Ishikawa (cell line): ENCODE data around the gene PTPRN2.

Experiments used
- CEBPB ChIP-seq: IDR thresholded peaks from 2 replicates; pipeline ENCODE4 v1.6.1; 2012
- CREB1 ChIP-seq: IDR thresholded peaks from 2 replicates; pipeline ENCODE4 v1.6.1; 2012; ENCODE audit warnings: low read depth
- NFIC ChIP-seq: IDR thresholded peaks from 2 replicates; pipeline ENCODE4 v1.6.1; 2012
- RAD21 ChIP-seq: IDR thresholded peaks from 2 replicates; pipeline ENCODE4 v1.6.1; 2012; ENCODE audit warnings: low read depth
- REST ChIP-seq: IDR thresholded peaks from 2 replicates; pipeline ENCODE4 v1.6.1; 2012; ENCODE audit warnings: low read depth, mild to moderate bottlenecking
- TAF1 ChIP-seq: IDR thresholded peaks from 2 replicates; pipeline ENCODE4 v1.6.1; 2012; ENCODE audit warnings: low read depth, mild to moderate bottlenecking
- YY1 ChIP-seq: IDR thresholded peaks from 2 replicates; pipeline ENCODE4 v1.6.1; 2012; ENCODE audit warnings: low read depth
- TF ChIP-seq, protein P1 (sequence below): IDR thresholded peaks from 2 replicates; pipeline ENCODE4 v1.6.1; 2012

DNA sequence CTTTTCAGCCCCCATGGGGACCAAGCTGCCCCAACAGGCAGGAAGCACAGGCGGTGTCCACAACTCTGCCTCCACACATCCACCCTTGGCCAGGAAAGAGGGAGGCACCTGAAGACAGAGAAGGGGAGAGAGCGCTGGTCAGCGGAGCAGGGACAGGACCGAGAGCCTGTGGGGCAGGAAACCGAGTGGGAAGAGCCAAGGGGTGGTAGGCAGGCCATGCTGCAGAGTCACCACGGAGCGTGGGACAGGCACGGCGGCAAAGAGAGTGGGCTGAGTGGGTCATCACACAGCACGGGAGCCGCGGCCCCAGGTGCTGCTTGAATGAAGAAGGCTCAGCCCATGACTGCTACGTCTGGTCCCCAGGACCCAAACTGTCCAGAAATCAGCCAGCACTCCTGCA is 109.8 kb downstream of the PTPRN2 start:
- TF ChIP-seq, protein P1, sequence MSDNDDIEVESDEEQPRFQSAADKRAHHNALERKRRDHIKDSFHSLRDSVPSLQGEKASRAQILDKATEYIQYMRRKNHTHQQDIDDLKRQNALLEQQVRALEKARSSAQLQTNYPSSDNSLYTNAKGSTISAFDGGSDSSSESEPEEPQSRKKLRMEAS = no peak
- TF ChIP-seq CREB1 (no peak), TAF1 (no peak), RAD21 (no peak), NFIC (no peak), CEBPB (no peak), REST (no peak), YY1 (no peak)
